HCT116 (cell line): ENCODE measurements around the gene TST. TPM values are rescaled to one million over a fixed set of nuclear protein-coding genes. Genes with fewer than 3 reads are reported as not detected.

Experiments
- ATAC-seq: fragments of 200-7000 bp; cut with Tn5 transposase; 2 replicates; pipeline ENCODE4 v1.9.1; 2020; ENCODE audit warnings: mild to moderate bottlenecking, moderate library complexity
- BruUV-seq: library from RNA; stranded (reverse); fragments of 400-500 nt; replicated peaks from 2 replicates; lab custom pipeline; 2021; lab: Mats Ljungman, UMichigan
- CTCF ChIA-PET: fragments of 300-600 bp; sonication (Branson Sonifier 250); formaldehyde crosslinking; loops from one replicate; lab custom pipeline; 2021; ENCODE audit warnings: antibody characterized with exemption; lab: Charles Lee
- POLR2A ChIA-PET: fragments of 300-600, 350-600 bp; sonication (Branson Sonifier 250); formaldehyde crosslinking; loops from one replicate; lab custom pipeline; 2021; ENCODE audit warnings: antibody characterized with exemption; lab: Charles Lee
- RAD21 ChIA-PET, 2 experiments: fragments of 300-600 bp; sonication (Branson Sonifier 250); formaldehyde crosslinking; loops; one replicate each; lab custom pipeline; 2023; ENCODE audit warnings: low total read pairs in 2 of 2; ENCODE audit not compliant: uncharacterized antibody in 2 of 2, unreplicated experiment in 2 of 2, low non-redundant PET in 1 of 2; lab: Charles Lee
- DNase-seq: peaks from one replicate; pipeline ENCODE4 v3.0.0-alpha.2; 2010; ENCODE audit warnings: low read depth, low spot score
- H2AFZ ChIP-seq: fragments of 200-600 bp; shearing (Covaris generic), sonication (generic); 2 replicates; pipeline ENCODE4 v1.6.1; 2017; ENCODE audit warnings: low read depth, mixed run types, mixed read lengths, antibody characterized with exemption, low read length; ENCODE audit not compliant: poor library complexity, severe bottlenecking
- H3K27ac ChIP-seq: 2 replicates; pipeline ENCODE4 v1.5.1; 2012; ENCODE audit warnings: low read depth, low read length
- H3K27me3 ChIP-seq: fragments of 200-600 bp; sonication (generic); 2 replicates; pipeline ENCODE4 v1.6.1; 2016; ENCODE audit warnings: mixed run types, low read length, mixed read lengths; ENCODE audit not compliant: insufficient read depth
- H3K36me3 ChIP-seq, 2 experiments: fragments of 200-500 bp in 1 of 2; fragments of 200-600 bp in 1 of 2; sonication (Bioruptor generic) in 1 of 2; sonication (generic) in 1 of 2; 2 replicates each; pipeline versions ENCODE4 v1.5.1 to v1.6.1; 2014 to 2016; ENCODE audit warnings: low read length in 2 of 2, inconsistent platforms in 1 of 2, mixed read lengths in 1 of 2, mixed run types in 1 of 2; ENCODE audit not compliant: insufficient read depth in 2 of 2, control insufficient read depth in 1 of 2
- H3K4me1 ChIP-seq, 2 experiments: fragments of 200-600 bp in 1 of 2; sonication (generic) in 1 of 2; 2 replicates each; pipeline versions ENCODE4 v1.5.1 to v1.6.1; 2012 to 2017; ENCODE audit warnings: low read length in 2 of 2, inconsistent platforms in 1 of 2, mild to moderate bottlenecking in 1 of 2, mixed read lengths in 1 of 2, mixed run types in 1 of 2, moderate library complexity in 1 of 2; ENCODE audit not compliant: insufficient read depth in 2 of 2, control insufficient read depth in 1 of 2
- H3K4me2 ChIP-seq: fragments of 200-600 bp; sonication (generic); 2 replicates; pipeline ENCODE4 v1.6.1; 2017; ENCODE audit warnings: mixed run types, low read length, mixed read lengths
- H3K4me3 ChIP-seq, 2 experiments: fragments of 200-600 bp in 1 of 2; sonication (generic) in 1 of 2; replicated peaks in 1 of 2; 2 replicates each; pipeline ENCODE4 v1.5.1; 2011 to 2016; ENCODE audit warnings: low read length in 2 of 2, control low read depth in 1 of 2, low read depth in 1 of 2, mild to moderate bottlenecking in 1 of 2, mixed read lengths in 1 of 2, mixed run types in 1 of 2
- H3K79me2 ChIP-seq: fragments of 200-600 bp; sonication (generic); 2 replicates; pipeline ENCODE4 v1.6.1; 2017; ENCODE audit warnings: mild to moderate bottlenecking, mixed run types, low read length, moderate library complexity, mixed read lengths; ENCODE audit not compliant: insufficient read depth
- H3K9ac ChIP-seq: fragments of 200-600 bp; sonication (generic); 2 replicates; pipeline ENCODE4 v1.6.1; 2016; ENCODE audit warnings: low read length, mixed read lengths
- H3K9me2 ChIP-seq: fragments of 200-600 bp; sonication (generic), shearing (Covaris generic); 2 replicates; pipeline ENCODE4 v1.6.1; 2017; ENCODE audit warnings: mixed run types, mild to moderate bottlenecking, moderate library complexity; ENCODE audit not compliant: insufficient read depth
- H3K9me3 ChIP-seq, 2 experiments: fragments of 200-500 bp in 1 of 2; fragments of 200-600 bp in 1 of 2; sonication (Bioruptor generic) in 1 of 2; sonication (generic) in 1 of 2; 2 replicates each; pipeline ENCODE4 v1.6.1; 2014 to 2017; ENCODE audit warnings: low read length in 2 of 2, mixed read lengths in 2 of 2, inconsistent platforms in 1 of 2, low read depth in 1 of 2, mild to moderate bottlenecking in 1 of 2, mixed run types in 1 of 2, moderate library complexity in 1 of 2; ENCODE audit not compliant: control insufficient read depth in 1 of 2, insufficient read depth in 1 of 2
- H4K20me1 ChIP-seq: fragments of 200-600 bp; sonication (generic), shearing (Covaris generic); 2 replicates; pipeline ENCODE4 v1.6.1; 2017; ENCODE audit warnings: mixed run types, mild to moderate bottlenecking, moderate library complexity; ENCODE audit not compliant: insufficient read depth
- CBX3 ChIP-seq: IDR thresholded peaks from 2 replicates; pipeline ENCODE4 v1.6.1; 2012; ENCODE audit warnings: low read depth
- CEBPB ChIP-seq: IDR thresholded peaks from 2 replicates; pipeline ENCODE4 v1.6.1; 2012; ENCODE audit warnings: low read depth
- EGR1 ChIP-seq: IDR thresholded peaks from 2 replicates; pipeline ENCODE4 v1.6.1; 2012; ENCODE audit warnings: low read depth
- EZH2 ChIP-seq: fragments of 200-600 bp; sonication (generic); IDR thresholded peaks from 2 replicates; pipeline ENCODE4 v1.6.1; 2017; ENCODE audit warnings: antibody characterized with exemption, mixed run types
- FOSL1 ChIP-seq: IDR thresholded peaks from 2 replicates; pipeline ENCODE4 v1.6.1; 2012; ENCODE audit warnings: low read depth
- JUND ChIP-seq: IDR thresholded peaks from 2 replicates; pipeline ENCODE4 v1.6.1; 2012
- POLR2A ChIP-seq: IDR thresholded peaks from 2 replicates; pipeline ENCODE4 v1.7.0; 2011; ENCODE audit warnings: borderline replicate concordance; ENCODE audit not compliant: insufficient read depth, insufficient read length; ENCODE audit errors: extremely low read depth
- RAD21 ChIP-seq: IDR thresholded peaks from 2 replicates; pipeline ENCODE4 v1.6.1; 2012; ENCODE audit warnings: low read depth, mild to moderate bottlenecking
- REST ChIP-seq: IDR thresholded peaks from 2 replicates; pipeline ENCODE4 v1.6.1; 2012; ENCODE audit warnings: low read depth
- SIN3A ChIP-seq: IDR thresholded peaks from 2 replicates; pipeline ENCODE4 v1.6.1; 2012; ENCODE audit warnings: low read depth
- SP1 ChIP-seq: IDR thresholded peaks from 2 replicates; pipeline ENCODE4 v1.6.1; 2012; ENCODE audit warnings: low read depth
- SRF ChIP-seq: IDR thresholded peaks from 2 replicates; pipeline ENCODE4 v1.6.1; 2012; ENCODE audit warnings: low read depth
- TCF7L2 ChIP-seq: IDR thresholded peaks from 2 replicates; pipeline ENCODE4 v1.7.0; 2011; ENCODE audit warnings: borderline replicate concordance, inconsistent platforms; ENCODE audit not compliant: insufficient read depth, insufficient read length; ENCODE audit errors: extremely low read depth
- YY1 ChIP-seq: IDR thresholded peaks from 2 replicates; pipeline ENCODE4 v1.6.1; 2011; ENCODE audit warnings: low read length, low read depth, moderate library complexity, mild to moderate bottlenecking; ENCODE audit not compliant: insufficient replicate concordance; ENCODE audit errors: extremely low read depth
- ZNF274 ChIP-seq: fragments of 200-500 bp; sonication (Bioruptor generic); IDR thresholded peaks from 2 replicates; pipeline ENCODE4 v1.6.1; 2014; ENCODE audit warnings: mild to moderate bottlenecking, low read depth, low read length, inconsistent platforms
- intact Hi-C: fragments of 100-400 bp; cut with micrococcal nuclease; formaldehyde crosslinking; loops from 2 replicates; pipeline ENCODE4 v1.10.0; 2022
- total RNA-seq: library from RNA; stranded (reverse); gene quantifications from one replicate; pipeline ENCODE4 v1.2.1, GENCODE V29; 2021; ENCODE audit not compliant: unreplicated experiment

TST gene
- total RNA-seq, 1 experiment from 2014 or later, result 32.1 TPM

GRCh38 chr22:36976606-36977005 is 42.6 kb downstream of the TST start:
- RAD21 ChIA-PET, result no interaction called here
- CTCF ChIA-PET, result interaction anchor here (1.0 to 2.6 kb wide), 9 partner anchors 7 to 201 kb away, joined by 3 to 23 read pairs (median 12); partner anchors contain the start of gene IFT27
- Histone ChIP-seq H3K27me3 (no peaks in the 10 kb centered on the region), H3K36me3 (no peaks in the 10 kb centered on the region), H3K27ac (no peak overlapping the region), H3K9ac (no peak overlapping the region), H3K9me2 (no peaks in the 10 kb centered on the region), H3K4me1 (peaks cover 5 to 12% of the 10 kb centered on the region in 2 experiments), H4K20me1 (no peaks in the 10 kb centered on the region), H3K4me3 (no peak overlapping the region), H3K9me3 (no peaks in the 10 kb centered on the region), H2AFZ (no peak overlapping the region), H3K79me2 (no peaks in the 10 kb centered on the region), H3K4me2 (no peak overlapping the region)
- ATAC-seq (no peak), DNase-seq (no peak)
- TF ChIP-seq FOSL1, result no peak
- TF ChIP-seq JUND, result no peak
- TF ChIP-seq TCF7L2, result no peak
- TF ChIP-seq ZNF274, result no peak
- no peak for TF ChIP-seq CEBPB
- no peak for TF ChIP-seq CBX3
- no peak for TF ChIP-seq EZH2
- no peak for TF ChIP-seq POLR2A
- no peak for TF ChIP-seq SIN3A
- TF ChIP-seq RAD21, result no peak
- no peak for TF ChIP-seq EGR1
- no peak for TF ChIP-seq REST
- no peak for TF ChIP-seq SP1
- no peak for TF ChIP-seq SRF
- TF ChIP-seq YY1, result no peak
- POLR2A ChIA-PET, result interaction anchor here (4.1 kb wide), 1 partner anchor 13 kb away, joined by 16 read pairs; no protein-coding TSS in a partner anchor
- BruUV-seq, result no TSS peak
- intact Hi-C loops, result loop anchor here (5.0 kb wide), 2 partner anchors 104 to 429 kb away; no protein-coding TSS in a partner anchor
